Liver (tissue), 9 donors: ENCODE measurements around the gene COA1. TPM values are rescaled to one million over a fixed set of nuclear protein-coding genes. Genes with fewer than 3 reads are reported as not detected.
"Not testable (repeated sequence)": the region's sequence is repeated elsewhere in the genome, so short reads cannot be mapped to it uniquely, and the experiment has no call there.

ENCODE experiments used
- DNase-seq: peaks from one replicate; pipeline ENCODE4 v3.0.0-alpha.2; 2017; ENCODE audit warnings: low spot score
- H3K27ac ChIP-seq, 2 donors: one replicate each; pipeline ENCODE4 v1.7.0; 2013; ENCODE audit warnings: inconsistent platforms in 2 of 2, low read length in 2 of 2, control low read depth in 1 of 2, low read depth in 1 of 2, mild to moderate bottlenecking in 1 of 2
- H3K27me3 ChIP-seq, 4 donors: one replicate each; pipeline versions ENCODE4 v1.6.1 to v1.7.0; 2013; ENCODE audit warnings: low read length in 3 of 4, inconsistent platforms in 1 of 4, mild to moderate bottlenecking in 1 of 4, moderate library complexity in 1 of 4; ENCODE audit not compliant: control insufficient read depth in 4 of 4, insufficient read depth in 4 of 4
- H3K36me3 ChIP-seq, 4 donors: one replicate each; pipeline versions ENCODE4 v1.6.1 to v1.7.0; 2013; ENCODE audit warnings: low read length in 3 of 4, mild to moderate bottlenecking in 3 of 4, low read depth in 1 of 4, moderate library complexity in 1 of 4; ENCODE audit not compliant: control insufficient read depth in 4 of 4, insufficient read depth in 3 of 4
- H3K4me1 ChIP-seq, 4 donors: one replicate each; pipeline versions ENCODE4 v1.6.1 to v1.7.0; 2013; ENCODE audit warnings: low read length in 3 of 4, mild to moderate bottlenecking in 3 of 4, moderate library complexity in 1 of 4; ENCODE audit not compliant: control insufficient read depth in 4 of 4, insufficient read depth in 4 of 4
- H3K4me3 ChIP-seq, 3 donors: one replicate each; pipeline versions ENCODE4 v1.6.1 to v1.7.0; 2013; ENCODE audit warnings: low read length in 3 of 3, control low read depth in 1 of 3, low read depth in 1 of 3, mild to moderate bottlenecking in 1 of 3
- H3K9ac ChIP-seq, 2 donors: one replicate each; pipeline ENCODE4 v1.7.0; 2013; ENCODE audit warnings: low read length in 2 of 2, mild to moderate bottlenecking in 2 of 2, moderate library complexity in 2 of 2, control low read depth in 1 of 2, low read depth in 1 of 2
- H3K9me3 ChIP-seq, 4 donors: one replicate each; pipeline versions ENCODE4 v1.6.1 to v1.7.0; 2013; ENCODE audit warnings: low read length in 3 of 4; ENCODE audit not compliant: control insufficient read depth in 4 of 4
- FOXA1 ChIP-seq: IDR thresholded peaks from 2 replicates; pipeline ENCODE4 v1.6.1; 2016; ENCODE audit warnings: antibody characterized with exemption
- FOXA2 ChIP-seq: IDR thresholded peaks from 2 replicates; pipeline ENCODE4 v1.6.1; 2016; ENCODE audit warnings: antibody characterized with exemption
- GABPA ChIP-seq, 2 donors: IDR thresholded peaks in 1 of 2; conservative IDR thresholded peaks in 1 of 2; 2 replicates each; pipeline ENCODE4 v1.6.1; 2016; ENCODE audit warnings: antibody characterized with exemption in 2 of 2, mild to moderate bottlenecking in 1 of 2, moderate library complexity in 1 of 2
- HNF4A ChIP-seq, 2 donors: conservative IDR thresholded peaks; 2 replicates each; pipeline ENCODE4 v1.6.1; 2016; ENCODE audit warnings: antibody characterized with exemption in 2 of 2, mild to moderate bottlenecking in 2 of 2
- JUND ChIP-seq, 2 donors: IDR thresholded peaks; 2 replicates each; pipeline ENCODE4 v1.6.1; 2016; ENCODE audit warnings: antibody characterized with exemption in 2 of 2
- NR2F2 ChIP-seq: IDR thresholded peaks from 2 replicates; pipeline ENCODE4 v1.6.1; 2016; ENCODE audit warnings: antibody characterized with exemption
- RAD21 ChIP-seq, 2 donors: IDR thresholded peaks; 2 replicates each; pipeline ENCODE4 v1.6.1; 2016; ENCODE audit warnings: antibody characterized with exemption in 2 of 2, mild to moderate bottlenecking in 2 of 2
- RXRA ChIP-seq, 2 donors: IDR thresholded peaks; 2 replicates each; pipeline ENCODE4 v1.6.1; 2017 to 2018; ENCODE audit warnings: antibody characterized with exemption in 2 of 2, mild to moderate bottlenecking in 1 of 2
- SP1 ChIP-seq: IDR thresholded peaks from 2 replicates; pipeline ENCODE4 v1.6.1; 2018; ENCODE audit warnings: antibody characterized with exemption, mild to moderate bottlenecking
- TAF1 ChIP-seq: conservative IDR thresholded peaks from 2 replicates; pipeline ENCODE4 v1.6.1; 2016; ENCODE audit warnings: antibody characterized with exemption, mild to moderate bottlenecking
- WGBS: extraction: QIAGEN DNeasy Blood & Tissue Kit; methylation state at CpG from one replicate; pipeline ENCODE4 v1.1.7; 2013; 5-methylcytosine and 5-hydroxymethylcytosine counted together
- polyA plus RNA-seq, 2 donors: library from polyadenylated mRNA; stranded (reverse) in 1 of 2; unstranded in 1 of 2; fragments of 200-250 nt in 1 of 2; fragments of >200 nt in 1 of 2; fragmentation: Nextera tagmentation in 1 of 2; extraction: Ambion mirVana in 1 of 2; gene quantifications; one replicate each; pipeline versions ENCODE4 v1.2.1 to v1.2.3, GENCODE V29; 2013 to 2015
- total RNA-seq, 2 donors: library from RNA; depleted of rRNA; stranded (reverse); fragments of >200 nt; gene quantifications; one replicate each; pipeline ENCODE4 v1.2.3, GENCODE V29; 2014
- TF ChIP-seq, protein P1 (sequence below): fragments of 150-350 bp; IDR thresholded peaks from 2 replicates; pipeline ENCODE4 v1.5.1; 2017; ENCODE audit warnings: improper control_type of control experiment, low read depth, low read length; ENCODE audit not compliant: missing input control
- TF ChIP-seq, protein P2 (sequence below): IDR thresholded peaks from 2 replicates; pipeline ENCODE4 v1.6.1; 2016; ENCODE audit warnings: antibody characterized with exemption, mild to moderate bottlenecking
- TF ChIP-seq, protein P3 (sequence below): IDR thresholded peaks from 2 replicates; pipeline ENCODE4 v1.6.1; 2016; ENCODE audit warnings: antibody characterized with exemption
- donor health status: healthy.
- donor health status: healthy.
- donor health status: healthy.
- donor health status: healthy.
- donor health status: healthy.

The COA1 gene
- total and polyA plus RNA-seq, 4 donors: 16.6 to 37.8 (median 29.4) TPM

DNA sequence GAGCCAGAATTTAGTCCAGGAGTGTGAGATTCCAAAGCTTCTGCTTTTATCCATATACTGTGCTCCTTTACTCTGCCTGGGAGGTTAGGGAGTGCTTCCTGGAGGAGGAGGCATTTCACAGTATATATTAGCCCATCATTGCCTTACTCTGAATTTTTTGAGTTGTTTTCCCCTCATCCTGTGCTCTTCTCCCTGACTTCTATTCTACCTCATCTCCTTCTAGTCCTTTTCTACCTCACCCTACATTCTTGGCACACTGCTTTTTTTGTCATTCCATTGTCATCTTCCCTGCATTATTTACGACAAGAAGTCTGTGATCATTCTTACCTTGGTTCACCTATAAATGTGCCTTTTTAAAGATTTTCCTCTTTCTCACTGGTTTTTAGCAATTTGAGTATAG, 125.1 kb downstream of the COA1 start (continued):
- TF ChIP-seq GABPA (IDR thresholded peaks at IDR 0.05 in 1 of 2, conservative IDR thresholded peaks at IDR 0.05 in 1 of 2) (no peak), SP1 (no peak), NR2F2 (no peak), TAF1 (no peak), FOXA2 (no peak), HNF4A (conservative IDR thresholded peaks at IDR 0.05) (no peak), FOXA1 (no peak), RAD21 (IDR thresholded peaks at IDR 0.05) (no peak), RXRA (IDR thresholded peaks at IDR 0.05) (no peak)
- TF ChIP-seq, protein P1, sequence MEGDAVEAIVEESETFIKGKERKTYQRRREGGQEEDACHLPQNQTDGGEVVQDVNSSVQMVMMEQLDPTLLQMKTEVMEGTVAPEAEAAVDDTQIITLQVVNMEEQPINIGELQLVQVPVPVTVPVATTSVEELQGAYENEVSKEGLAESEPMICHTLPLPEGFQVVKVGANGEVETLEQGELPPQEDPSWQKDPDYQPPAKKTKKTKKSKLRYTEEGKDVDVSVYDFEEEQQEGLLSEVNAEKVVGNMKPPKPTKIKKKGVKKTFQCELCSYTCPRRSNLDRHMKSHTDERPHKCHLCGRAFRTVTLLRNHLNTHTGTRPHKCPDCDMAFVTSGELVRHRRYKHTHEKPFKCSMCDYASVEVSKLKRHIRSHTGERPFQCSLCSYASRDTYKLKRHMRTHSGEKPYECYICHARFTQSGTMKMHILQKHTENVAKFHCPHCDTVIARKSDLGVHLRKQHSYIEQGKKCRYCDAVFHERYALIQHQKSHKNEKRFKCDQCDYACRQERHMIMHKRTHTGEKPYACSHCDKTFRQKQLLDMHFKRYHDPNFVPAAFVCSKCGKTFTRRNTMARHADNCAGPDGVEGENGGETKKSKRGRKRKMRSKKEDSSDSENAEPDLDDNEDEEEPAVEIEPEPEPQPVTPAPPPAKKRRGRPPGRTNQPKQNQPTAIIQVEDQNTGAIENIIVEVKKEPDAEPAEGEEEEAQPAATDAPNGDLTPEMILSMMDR: no peak

DNA sequence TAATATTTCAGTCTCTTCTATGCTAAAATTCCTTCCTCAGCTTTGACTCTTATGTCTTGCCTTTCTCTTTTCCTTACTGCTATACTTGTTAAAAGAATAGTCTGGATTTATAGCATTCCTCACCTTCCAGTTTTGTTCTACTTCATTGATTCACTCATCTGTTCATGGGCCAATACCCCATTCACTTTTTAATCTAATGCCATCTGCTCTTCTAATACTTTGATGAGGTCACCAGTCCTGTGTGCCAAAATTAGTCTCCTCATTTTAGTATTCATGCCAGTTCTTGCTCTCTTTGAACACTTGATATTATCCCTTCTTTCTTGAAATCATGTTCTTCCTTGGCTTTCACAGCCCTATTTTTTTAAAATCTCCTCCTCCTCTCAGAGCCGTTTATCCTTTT, 127.1 kb downstream of the COA1 start:
- peaks cover 0 to 1% (median 0%) of the 10 kb centered on the region in 4 donors for H3K36me3 ChIP-seq
- H3K9me3 ChIP-seq: no peaks in the 10 kb centered on the region
- H3K4me1 ChIP-seq: no peaks in the 10 kb centered on the region
- H3K27ac ChIP-seq: no peak overlapping the region
- no peak for TF ChIP-seq GABPA (IDR thresholded peaks at IDR 0.05 in 1 of 2, conservative IDR thresholded peaks at IDR 0.05 in 1 of 2)
- no peak for TF ChIP-seq JUND (IDR thresholded peaks at IDR 0.05)
- TF ChIP-seq, protein P2, sequence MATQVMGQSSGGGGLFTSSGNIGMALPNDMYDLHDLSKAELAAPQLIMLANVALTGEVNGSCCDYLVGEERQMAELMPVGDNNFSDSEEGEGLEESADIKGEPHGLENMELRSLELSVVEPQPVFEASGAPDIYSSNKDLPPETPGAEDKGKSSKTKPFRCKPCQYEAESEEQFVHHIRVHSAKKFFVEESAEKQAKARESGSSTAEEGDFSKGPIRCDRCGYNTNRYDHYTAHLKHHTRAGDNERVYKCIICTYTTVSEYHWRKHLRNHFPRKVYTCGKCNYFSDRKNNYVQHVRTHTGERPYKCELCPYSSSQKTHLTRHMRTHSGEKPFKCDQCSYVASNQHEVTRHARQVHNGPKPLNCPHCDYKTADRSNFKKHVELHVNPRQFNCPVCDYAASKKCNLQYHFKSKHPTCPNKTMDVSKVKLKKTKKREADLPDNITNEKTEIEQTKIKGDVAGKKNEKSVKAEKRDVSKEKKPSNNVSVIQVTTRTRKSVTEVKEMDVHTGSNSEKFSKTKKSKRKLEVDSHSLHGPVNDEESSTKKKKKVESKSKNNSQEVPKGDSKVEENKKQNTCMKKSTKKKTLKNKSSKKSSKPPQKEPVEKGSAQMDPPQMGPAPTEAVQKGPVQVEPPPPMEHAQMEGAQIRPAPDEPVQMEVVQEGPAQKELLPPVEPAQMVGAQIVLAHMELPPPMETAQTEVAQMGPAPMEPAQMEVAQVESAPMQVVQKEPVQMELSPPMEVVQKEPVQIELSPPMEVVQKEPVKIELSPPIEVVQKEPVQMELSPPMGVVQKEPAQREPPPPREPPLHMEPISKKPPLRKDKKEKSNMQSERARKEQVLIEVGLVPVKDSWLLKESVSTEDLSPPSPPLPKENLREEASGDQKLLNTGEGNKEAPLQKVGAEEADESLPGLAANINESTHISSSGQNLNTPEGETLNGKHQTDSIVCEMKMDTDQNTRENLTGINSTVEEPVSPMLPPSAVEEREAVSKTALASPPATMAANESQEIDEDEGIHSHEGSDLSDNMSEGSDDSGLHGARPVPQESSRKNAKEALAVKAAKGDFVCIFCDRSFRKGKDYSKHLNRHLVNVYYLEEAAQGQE: no peak
- no peak for TF ChIP-seq RAD21 (IDR thresholded peaks at IDR 0.05)
- TF ChIP-seq, protein P3, sequence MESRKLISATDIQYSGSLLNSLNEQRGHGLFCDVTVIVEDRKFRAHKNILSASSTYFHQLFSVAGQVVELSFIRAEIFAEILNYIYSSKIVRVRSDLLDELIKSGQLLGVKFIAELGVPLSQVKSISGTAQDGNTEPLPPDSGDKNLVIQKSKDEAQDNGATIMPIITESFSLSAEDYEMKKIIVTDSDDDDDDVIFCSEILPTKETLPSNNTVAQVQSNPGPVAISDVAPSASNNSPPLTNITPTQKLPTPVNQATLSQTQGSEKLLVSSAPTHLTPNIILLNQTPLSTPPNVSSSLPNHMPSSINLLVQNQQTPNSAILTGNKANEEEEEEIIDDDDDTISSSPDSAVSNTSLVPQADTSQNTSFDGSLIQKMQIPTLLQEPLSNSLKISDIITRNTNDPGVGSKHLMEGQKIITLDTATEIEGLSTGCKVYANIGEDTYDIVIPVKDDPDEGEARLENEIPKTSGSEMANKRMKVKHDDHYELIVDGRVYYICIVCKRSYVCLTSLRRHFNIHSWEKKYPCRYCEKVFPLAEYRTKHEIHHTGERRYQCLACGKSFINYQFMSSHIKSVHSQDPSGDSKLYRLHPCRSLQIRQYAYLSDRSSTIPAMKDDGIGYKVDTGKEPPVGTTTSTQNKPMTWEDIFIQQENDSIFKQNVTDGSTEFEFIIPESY: no peak
- no peak overlapping the region for H3K4me3 ChIP-seq
- no peaks in the 10 kb centered on the region for H3K27me3 ChIP-seq
- DNase-seq: no peak
- 85% methylated on average over 1 of the region's 1 CpG for WGBS
- no peak overlapping the region for H3K9ac ChIP-seq

DNA sequence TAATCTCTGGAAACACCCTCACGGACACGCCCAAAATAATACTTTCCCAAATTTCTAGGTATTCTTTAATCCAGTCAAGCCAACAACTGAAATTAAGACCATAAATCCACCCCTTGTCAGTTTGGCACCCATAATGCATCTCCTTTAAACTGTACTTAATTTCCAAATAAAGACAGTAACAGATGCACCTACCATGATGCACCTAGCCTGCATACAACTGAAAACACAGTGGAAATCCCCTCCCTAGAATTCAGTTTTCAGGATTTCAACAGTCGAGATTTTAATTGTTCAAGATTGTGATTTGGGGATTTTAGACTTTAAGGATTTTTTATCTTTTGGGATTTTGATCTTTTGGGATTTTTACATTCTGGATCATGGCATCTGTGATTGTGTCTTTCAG, 129.3 kb downstream of the COA1 start:
- no peak for TF ChIP-seq FOXA1
- TF ChIP-seq, protein P2: no peak
- 95% methylated on average over 3 of the region's 3 CpGs for WGBS
- DNase-seq: no peak
- Histone ChIP-seq H3K9ac (no peak overlapping the region), H3K9me3 (no peaks in the 10 kb centered on the region), H3K4me3 (no peak overlapping the region), H3K27ac (no peak overlapping the region), H3K4me1 (no peaks in the 10 kb centered on the region), H3K27me3 (no peaks in the 10 kb centered on the region), H3K36me3 (peaks cover 0 to 1% (median 0%) of the 10 kb centered on the region in 4 donors)

DNA sequence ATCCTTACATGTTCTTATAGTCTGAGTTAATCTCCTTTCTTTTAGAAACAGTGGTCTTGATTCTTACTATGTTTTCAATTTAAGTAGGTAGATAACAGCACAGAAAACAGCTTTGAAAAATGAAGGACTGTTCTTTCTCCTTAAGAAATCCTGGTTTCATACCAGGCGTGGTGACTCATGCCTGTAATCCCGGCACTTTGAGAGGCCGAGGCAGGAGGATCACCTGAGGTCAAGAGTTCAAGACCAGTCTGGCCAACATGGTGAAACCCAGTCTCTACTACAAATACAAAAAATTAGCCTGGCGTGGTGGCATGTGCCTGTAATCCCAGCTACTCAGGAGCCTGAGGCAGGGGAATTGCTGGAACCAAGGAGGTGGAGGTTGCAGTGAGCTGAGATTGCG, 132.9 kb downstream of the COA1 start:
- not testable (repeated sequence) for H3K27me3 ChIP-seq, H3K9me3 ChIP-seq, H3K27ac ChIP-seq, H3K9ac ChIP-seq, H3K4me3 ChIP-seq, DNase-seq, H3K4me1 ChIP-seq, H3K36me3 ChIP-seq
- WGBS: 93% methylated on average over 5 of the region's 5 CpGs
